ENCODE results near the gene DHX40.

- TF ChIP-seq EZH2 (IDR thresholded peaks at IDR 0.05) (no peak), POLR2AphosphoS5 (IDR thresholded peaks at IDR 0.05; ENCODE audit: borderline replicate concordance, low read depth, low read length) (no peak)
These were observed 34.9 kb upstream of the DHX40 start for GRCh38 chr17:59530531-59530930.

All from SK-N-MC (cell line).